H1 (cell line): Measurements from ENCODE around the gene FHL1. TPM values are rescaled to one million over a fixed set of nuclear protein-coding genes. Genes with fewer than 3 reads are reported as not detected.

Source experiments
- RAD21 ChIP-seq, 2 experiments: IDR thresholded peaks in 1 of 2; conservative IDR thresholded peaks in 1 of 2; 2 replicates each; pipeline ENCODE4 v1.6.1; 2011; ENCODE audit warnings: low read depth in 2 of 2, low read length in 2 of 2, improper control_type of control experiment in 1 of 2, inconsistent platforms in 1 of 2, mild to moderate bottlenecking in 1 of 2, moderate library complexity in 1 of 2
- SP2 ChIP-seq: IDR thresholded peaks from 2 replicates; pipeline ENCODE4 v1.6.1; 2012; ENCODE audit warnings: mild to moderate bottlenecking, low read length, inconsistent platforms
- polyA plus RNA-seq, 7 experiments: library from polyadenylated mRNA; depleted of rRNA in 3 of 7; stranded (reverse) in 5 of 7; unstranded in 2 of 7; fragments of >200 nt in 5 of 7; fragments of 200-250 nt in 2 of 7; gene quantifications; 1 replicate in 5 of 7; 2 replicates in 1 of 7; 4 replicates in 1 of 7; pipeline versions ENCODE4 v1.2.1 to v1.2.3, GENCODE V29; 2011 to 2013; ENCODE audit warnings: missing spikeins in 2 of 7, mixed read lengths in 2 of 7
- total RNA-seq: library from RNA; stranded (reverse); fragmentation: NEBNext Ultra II Directional; extraction: Animal tissue kit (Norgen Biotek cat#: 25700); gene quantifications from 2 replicates; pipeline ENCODE4 v1.2.1, GENCODE V29; 2021

FHL1 gene
- total and polyA plus RNA-seq, 2 of the 8 experiments (the other 6 are each of a cell fraction or from before 2014, with no cell fraction given), result 45.0 to 56.5 TPM

- TF ChIP-seq SP2 (no peak), RAD21 (IDR thresholded peaks at IDR 0.05 in 1 of 2, conservative IDR thresholded peaks at IDR 0.05 in 1 of 2; ENCODE audit: low read depth in 2 of 2, low read length in 2 of 2) (no peak)
- TF ChIP-seq, all 59 proteins: peak for 2
Measured at GRCh38 chrX:136250191-136251040, 103.1 kb downstream of the FHL1 start (continued).
